ENCODE measurements around the gene KCNH1.

GRCh38 chr1:210747112-210747511 lies 386.8 kb downstream of the KCNH1 start:
- TF ChIP-seq GLIS2 (tag by site-specific recombination; IDR thresholded peaks at IDR 0.05) = no peak
- no peak for TF ChIP-seq ZNF133 (tag by site-specific recombination; IDR thresholded peaks at IDR 0.05)
- no peak for TF ChIP-seq ZFP37 (tag by site-specific recombination; IDR thresholded peaks at IDR 0.05)
- no peak for TF ChIP-seq GLIS1 (tag by site-specific recombination; IDR thresholded peaks at IDR 0.05)
- TF ChIP-seq, protein P1, sequence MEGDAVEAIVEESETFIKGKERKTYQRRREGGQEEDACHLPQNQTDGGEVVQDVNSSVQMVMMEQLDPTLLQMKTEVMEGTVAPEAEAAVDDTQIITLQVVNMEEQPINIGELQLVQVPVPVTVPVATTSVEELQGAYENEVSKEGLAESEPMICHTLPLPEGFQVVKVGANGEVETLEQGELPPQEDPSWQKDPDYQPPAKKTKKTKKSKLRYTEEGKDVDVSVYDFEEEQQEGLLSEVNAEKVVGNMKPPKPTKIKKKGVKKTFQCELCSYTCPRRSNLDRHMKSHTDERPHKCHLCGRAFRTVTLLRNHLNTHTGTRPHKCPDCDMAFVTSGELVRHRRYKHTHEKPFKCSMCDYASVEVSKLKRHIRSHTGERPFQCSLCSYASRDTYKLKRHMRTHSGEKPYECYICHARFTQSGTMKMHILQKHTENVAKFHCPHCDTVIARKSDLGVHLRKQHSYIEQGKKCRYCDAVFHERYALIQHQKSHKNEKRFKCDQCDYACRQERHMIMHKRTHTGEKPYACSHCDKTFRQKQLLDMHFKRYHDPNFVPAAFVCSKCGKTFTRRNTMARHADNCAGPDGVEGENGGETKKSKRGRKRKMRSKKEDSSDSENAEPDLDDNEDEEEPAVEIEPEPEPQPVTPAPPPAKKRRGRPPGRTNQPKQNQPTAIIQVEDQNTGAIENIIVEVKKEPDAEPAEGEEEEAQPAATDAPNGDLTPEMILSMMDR (tag by site-specific recombination; IDR thresholded peaks at IDR 0.05) = no peak
- TF ChIP-seq, protein P2, sequence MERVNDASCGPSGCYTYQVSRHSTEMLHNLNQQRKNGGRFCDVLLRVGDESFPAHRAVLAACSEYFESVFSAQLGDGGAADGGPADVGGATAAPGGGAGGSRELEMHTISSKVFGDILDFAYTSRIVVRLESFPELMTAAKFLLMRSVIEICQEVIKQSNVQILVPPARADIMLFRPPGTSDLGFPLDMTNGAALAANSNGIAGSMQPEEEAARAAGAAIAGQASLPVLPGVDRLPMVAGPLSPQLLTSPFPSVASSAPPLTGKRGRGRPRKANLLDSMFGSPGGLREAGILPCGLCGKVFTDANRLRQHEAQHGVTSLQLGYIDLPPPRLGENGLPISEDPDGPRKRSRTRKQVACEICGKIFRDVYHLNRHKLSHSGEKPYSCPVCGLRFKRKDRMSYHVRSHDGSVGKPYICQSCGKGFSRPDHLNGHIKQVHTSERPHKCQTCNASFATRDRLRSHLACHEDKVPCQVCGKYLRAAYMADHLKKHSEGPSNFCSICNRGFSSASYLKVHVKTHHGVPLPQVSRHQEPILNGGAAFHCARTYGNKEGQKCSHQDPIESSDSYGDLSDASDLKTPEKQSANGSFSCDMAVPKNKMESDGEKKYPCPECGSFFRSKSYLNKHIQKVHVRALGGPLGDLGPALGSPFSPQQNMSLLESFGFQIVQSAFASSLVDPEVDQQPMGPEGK (tag by site-specific recombination; IDR thresholded peaks at IDR 0.05) = no peak

Measured in HEK293 (cell line).